Fibroblast of the aortic adventitia (primary cell): ENCODE results near the gene PIGO. TPM values are rescaled to one million over a fixed set of nuclear protein-coding genes. Genes with fewer than 3 reads are reported as not detected.

Experiments
- DNase-seq: peaks from one replicate; pipeline ENCODE4 v3.0.0-alpha.2; 2010; ENCODE audit warnings: low read depth
- H3K4me3 ChIP-seq: 2 replicates; pipeline ENCODE4 v1.5.1; 2011; ENCODE audit warnings: low read depth, mild to moderate bottlenecking, control low read depth, low read length, moderate library complexity
- total RNA-seq: library from RNA; depleted of rRNA; stranded (reverse); fragments of >200 nt; gene quantifications from 2 replicates; pipeline ENCODE4 v1.2.3, GENCODE V29; 2012; ENCODE audit warnings: low replicate concordance
- TF ChIP-seq, protein P1 (sequence below): IDR thresholded peaks from 2 replicates; pipeline ENCODE4 v1.5.1; 2011; ENCODE audit warnings: mild to moderate bottlenecking, low read length, control low read depth, inconsistent platforms; ENCODE audit not compliant: insufficient read depth

PIGO gene
- total RNA-seq, 1 donor: 12.1 TPM

DNA sequence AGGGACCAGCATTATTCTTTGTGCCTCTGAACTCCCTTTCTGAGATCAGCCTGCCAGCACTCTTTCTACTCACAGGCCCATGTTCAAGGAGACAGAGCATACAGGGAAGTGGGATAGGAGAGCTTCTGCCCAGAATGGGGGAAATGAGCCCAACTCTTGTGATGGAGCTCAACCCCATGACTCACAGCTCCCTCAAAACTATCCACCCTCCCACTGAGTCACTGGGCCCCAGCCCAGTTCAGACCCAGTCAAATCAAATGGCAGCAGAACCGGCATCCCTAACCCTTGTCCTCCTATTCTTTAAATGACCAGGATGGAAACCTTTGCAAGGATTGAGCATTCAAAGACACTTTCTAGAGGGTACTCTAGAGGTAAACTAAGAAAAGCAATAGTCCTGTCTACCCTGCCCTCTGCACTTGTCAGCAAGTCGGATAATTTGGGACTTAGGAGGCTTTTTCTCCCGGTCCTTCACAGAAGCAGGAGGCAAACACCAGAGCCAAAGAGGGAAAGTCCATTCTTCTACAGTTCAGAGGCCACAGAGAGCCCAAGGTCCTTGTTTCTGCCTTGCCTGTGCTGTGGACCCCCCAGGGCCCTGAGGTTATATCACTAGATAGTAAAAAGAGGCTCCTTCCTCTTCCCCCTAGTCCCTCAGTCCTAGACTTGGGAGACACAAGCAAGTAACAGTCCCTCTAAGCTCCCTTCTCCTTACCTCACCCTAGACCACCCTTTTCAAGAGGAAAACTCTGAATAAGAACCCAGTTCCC is 16.0 kb upstream of the PIGO start:
- DNase-seq: peak; percentile 88
- TF ChIP-seq, protein P1, sequence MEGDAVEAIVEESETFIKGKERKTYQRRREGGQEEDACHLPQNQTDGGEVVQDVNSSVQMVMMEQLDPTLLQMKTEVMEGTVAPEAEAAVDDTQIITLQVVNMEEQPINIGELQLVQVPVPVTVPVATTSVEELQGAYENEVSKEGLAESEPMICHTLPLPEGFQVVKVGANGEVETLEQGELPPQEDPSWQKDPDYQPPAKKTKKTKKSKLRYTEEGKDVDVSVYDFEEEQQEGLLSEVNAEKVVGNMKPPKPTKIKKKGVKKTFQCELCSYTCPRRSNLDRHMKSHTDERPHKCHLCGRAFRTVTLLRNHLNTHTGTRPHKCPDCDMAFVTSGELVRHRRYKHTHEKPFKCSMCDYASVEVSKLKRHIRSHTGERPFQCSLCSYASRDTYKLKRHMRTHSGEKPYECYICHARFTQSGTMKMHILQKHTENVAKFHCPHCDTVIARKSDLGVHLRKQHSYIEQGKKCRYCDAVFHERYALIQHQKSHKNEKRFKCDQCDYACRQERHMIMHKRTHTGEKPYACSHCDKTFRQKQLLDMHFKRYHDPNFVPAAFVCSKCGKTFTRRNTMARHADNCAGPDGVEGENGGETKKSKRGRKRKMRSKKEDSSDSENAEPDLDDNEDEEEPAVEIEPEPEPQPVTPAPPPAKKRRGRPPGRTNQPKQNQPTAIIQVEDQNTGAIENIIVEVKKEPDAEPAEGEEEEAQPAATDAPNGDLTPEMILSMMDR: no peak
- peak overlapping the region; percentile 66 for H3K4me3 ChIP-seq

DNA sequence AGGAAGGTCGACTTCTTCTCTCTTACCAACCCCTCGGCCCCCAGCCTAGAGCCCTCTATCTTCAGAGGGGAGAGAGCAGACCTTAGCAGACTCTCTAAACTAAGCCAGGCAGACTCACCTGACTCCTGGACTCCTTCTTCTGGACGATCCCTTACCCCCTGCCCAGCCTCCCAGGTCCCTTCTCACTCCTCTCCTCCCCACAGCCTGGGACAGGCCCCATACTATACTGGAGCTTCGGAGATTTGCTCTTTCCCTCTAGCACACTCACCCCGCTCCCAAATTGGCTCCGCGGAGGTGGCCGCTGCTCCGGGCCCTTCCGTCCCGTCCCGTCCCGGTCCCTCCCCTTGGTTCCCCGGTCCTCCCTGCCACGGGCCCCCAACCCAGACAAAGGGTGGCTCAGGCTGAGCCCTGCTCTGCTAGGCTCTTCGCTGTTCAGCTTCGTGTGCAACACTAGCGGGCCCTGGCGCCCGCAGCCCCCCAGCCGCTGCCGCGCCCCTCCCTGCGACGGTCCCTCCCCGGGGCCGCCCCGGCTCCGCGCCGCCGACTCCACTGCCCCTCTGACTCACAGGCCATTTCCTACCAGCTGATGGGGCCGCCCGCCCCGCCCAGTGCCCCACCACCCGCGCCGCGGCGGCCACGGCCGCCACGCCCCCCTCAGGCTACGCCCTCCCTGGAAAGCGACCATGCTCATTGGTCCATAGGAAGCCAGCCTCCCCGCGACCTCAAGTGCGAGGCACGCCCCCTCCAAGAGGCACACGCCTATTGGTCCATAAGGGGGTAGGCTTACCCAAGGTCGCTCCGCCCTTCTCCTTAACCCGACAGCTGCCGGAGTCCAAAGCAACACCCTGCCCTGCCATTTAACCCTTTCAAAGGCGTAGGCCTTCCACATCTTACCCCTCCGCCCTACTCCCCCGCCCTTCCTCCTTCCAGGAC is 14.9 kb upstream of the PIGO start:
- peak; percentile 99 for DNase-seq
- peak overlapping the region; percentile 87 for H3K4me3 ChIP-seq
- TF ChIP-seq, protein P1: no peak

DNA sequence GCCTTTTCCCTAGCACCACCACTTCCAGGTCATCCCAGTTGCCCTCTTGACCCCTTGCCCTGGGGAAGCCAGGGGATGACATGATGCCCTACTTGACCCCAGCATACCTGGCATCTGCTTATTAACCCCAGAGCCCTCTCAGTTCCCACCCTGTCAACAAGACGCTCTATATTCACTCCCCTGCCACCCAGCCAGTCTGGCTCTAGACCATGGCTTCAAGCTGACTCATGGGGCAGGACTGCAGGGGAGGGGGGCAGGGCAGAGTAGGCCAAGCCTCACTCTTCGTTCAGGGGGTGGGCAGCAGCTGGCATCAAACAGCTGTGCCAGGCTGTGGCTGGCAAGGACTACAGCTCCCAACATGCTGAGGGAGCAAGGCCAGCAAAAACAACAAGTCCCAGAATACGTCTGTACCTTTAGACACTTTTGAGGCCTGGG is 14.0 kb upstream of the PIGO start:
- DNase-seq: peak; percentile 37
- TF ChIP-seq, protein P1: no peak

DNA sequence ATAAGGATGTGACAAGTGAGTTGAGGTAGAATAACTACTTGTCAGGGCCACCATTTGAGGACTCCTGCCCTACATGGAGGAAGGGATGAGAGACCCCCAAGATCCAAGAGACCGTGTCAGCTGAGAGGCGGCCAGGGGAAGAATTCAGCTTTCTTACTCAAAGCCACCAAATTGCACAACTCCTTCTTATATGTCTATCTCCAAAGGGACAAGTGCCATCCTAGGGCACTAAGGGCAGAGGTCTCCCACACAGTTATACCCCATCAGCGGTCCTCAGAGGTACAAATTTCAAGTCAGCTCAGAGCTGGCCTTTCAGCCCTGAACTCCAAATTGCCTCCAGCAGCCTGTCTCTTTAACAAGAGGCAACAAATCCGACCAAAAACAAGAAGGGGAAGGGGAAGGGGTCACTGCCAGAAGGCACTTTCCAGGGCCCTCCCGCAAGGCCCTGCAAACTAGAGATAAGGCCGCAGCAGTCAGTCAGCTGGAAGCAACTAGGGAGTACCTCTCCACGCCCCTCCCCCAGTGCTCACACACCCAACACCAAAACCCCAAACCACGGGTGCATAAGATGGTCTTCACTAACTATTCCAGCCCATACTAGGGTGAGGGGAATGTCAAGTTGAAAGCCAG is 12.7 kb upstream of the PIGO start:
- peak overlapping the region; percentile 6 for H3K4me3 ChIP-seq
- no peak for DNase-seq
- TF ChIP-seq, protein P1: no peak

More for the DNA sequence above, 14.0 kb upstream of the PIGO start:
- peak overlapping the region; percentile 87 for H3K4me3 ChIP-seq

DNA sequence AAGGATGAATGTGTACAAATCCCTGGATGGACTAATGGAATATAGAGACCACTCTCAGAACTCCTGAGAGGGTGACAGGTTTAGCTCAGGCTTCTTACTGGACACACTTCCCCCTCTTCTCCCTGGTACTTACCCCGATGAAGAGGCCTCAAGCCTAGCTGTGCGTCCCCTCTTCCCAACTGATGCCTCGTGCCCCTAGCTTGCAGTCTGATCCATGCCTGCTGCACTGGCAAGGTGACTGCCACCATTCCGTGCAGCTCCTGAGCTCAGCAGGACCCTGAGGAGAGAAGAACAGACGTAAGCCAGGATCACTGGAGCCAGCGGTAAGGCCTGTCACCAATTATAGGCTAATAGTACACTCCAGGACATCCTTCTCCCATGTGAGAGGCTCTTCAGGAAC is 12.1 kb upstream of the PIGO start:
- no peak overlapping the region for H3K4me3 ChIP-seq
- TF ChIP-seq, protein P1: no peak
- DNase-seq: no peak
